22Rv1 (cell line): ENCODE data around the gene FAM163B.

Experiments used
- ZFX ChIP-seq: fragments of 450-650 bp; IDR thresholded peaks from 2 replicates; pipeline ENCODE4 v1.6.1; 2017; ENCODE audit warnings: antibody characterized with exemption, borderline replicate concordance
- TF ChIP-seq, protein P1 (sequence below): fragments of 450-650 bp; IDR thresholded peaks from 2 replicates; pipeline ENCODE4 v1.5.1; 2017; ENCODE audit warnings: mild to moderate bottlenecking

- TF ChIP-seq, protein P1, sequence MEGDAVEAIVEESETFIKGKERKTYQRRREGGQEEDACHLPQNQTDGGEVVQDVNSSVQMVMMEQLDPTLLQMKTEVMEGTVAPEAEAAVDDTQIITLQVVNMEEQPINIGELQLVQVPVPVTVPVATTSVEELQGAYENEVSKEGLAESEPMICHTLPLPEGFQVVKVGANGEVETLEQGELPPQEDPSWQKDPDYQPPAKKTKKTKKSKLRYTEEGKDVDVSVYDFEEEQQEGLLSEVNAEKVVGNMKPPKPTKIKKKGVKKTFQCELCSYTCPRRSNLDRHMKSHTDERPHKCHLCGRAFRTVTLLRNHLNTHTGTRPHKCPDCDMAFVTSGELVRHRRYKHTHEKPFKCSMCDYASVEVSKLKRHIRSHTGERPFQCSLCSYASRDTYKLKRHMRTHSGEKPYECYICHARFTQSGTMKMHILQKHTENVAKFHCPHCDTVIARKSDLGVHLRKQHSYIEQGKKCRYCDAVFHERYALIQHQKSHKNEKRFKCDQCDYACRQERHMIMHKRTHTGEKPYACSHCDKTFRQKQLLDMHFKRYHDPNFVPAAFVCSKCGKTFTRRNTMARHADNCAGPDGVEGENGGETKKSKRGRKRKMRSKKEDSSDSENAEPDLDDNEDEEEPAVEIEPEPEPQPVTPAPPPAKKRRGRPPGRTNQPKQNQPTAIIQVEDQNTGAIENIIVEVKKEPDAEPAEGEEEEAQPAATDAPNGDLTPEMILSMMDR = no peak
- TF ChIP-seq ZFX = no peak
Measured at GRCh38 chr9:133614056-133614455, 4.9 kb upstream of the FAM163B start.
